ENCODE results near the gene SULT1A2.

- TF ChIP-seq CTCF (IDR thresholded peaks at IDR 0.05 in 4 of 5, conservative IDR thresholded peaks at IDR 0.05 in 1 of 5) = no peak
- no peak for TF ChIP-seq POLR2A (IDR thresholded peaks at IDR 0.05)
Observed at GRCh38 chr16:28603381-28604185, 6.7 kb upstream of the SULT1A2 start.

Measured in gastrocnemius medialis (tissue), 4 donors.